K562 (cell line): ENCODE results near the gene TMEM121B. TPM values are rescaled to one million over a fixed set of nuclear protein-coding genes. Genes with fewer than 3 reads are reported as not detected.

Experiments used
- ATAC-seq: fragments of 200-7000 bp; cut with Tn5 transposase; 3 replicates; pipeline ENCODE4 v1.9.1; 2020; ENCODE audit warnings: moderate library complexity
- BruUV-seq: library from RNA; stranded (reverse); fragments of 400-500 nt; replicated peaks from 2 replicates; lab custom pipeline; 2021; lab: Mats Ljungman, UMichigan
- CTCF ChIA-PET: fragments of 300-600 bp; formaldehyde crosslinking; extraction: SDS; loops from one replicate; lab custom pipeline; 2021; ENCODE audit warnings: low intra/inter-chr PET ratio; lab: Yijun Ruan, JAX
- POLR2A ChIA-PET: fragments of 300-600, 350-650 bp; sonication (Branson Sonifier 250); formaldehyde crosslinking; extraction: SDS; loops from one replicate; lab custom pipeline; 2021; ENCODE audit warnings: antibody characterized with exemption, inconsistent platforms; lab: Yijun Ruan, JAX
- DNase-seq, 4 experiments: peaks; one replicate each; pipeline versions ENCODE4 v3.0.0 to v3.0.0-alpha.2; 2011 to 2018; ENCODE audit warnings: low spot score in 3 of 4, mixed read lengths in 3 of 4; ENCODE audit errors: extremely low read depth in 1 of 4
- FAIRE-seq: peaks from 2 replicates; lab custom pipeline; 2011; peaks lifted over from hg19 to GRCh38; lab: Jason Lieb, UNC
- H2AFZ ChIP-seq: 2 replicates; pipeline ENCODE4 v1.6.0; 2011; ENCODE audit warnings: low read depth, low read length, control low read depth, inconsistent platforms
- H3K27ac ChIP-seq: fragments of 200-600 bp; 3 replicates; pipeline ENCODE4 v1.8.0; 2011; ENCODE audit warnings: low read depth, mild to moderate bottlenecking, control low read depth, inconsistent platforms, low read length, moderate library complexity, mixed read lengths; ENCODE audit errors: extremely low read depth
- H3K27me3 ChIP-seq, 2 experiments: fragments of 300-600 bp in 1 of 2; 2 replicates in 1 of 2; 3 replicates in 1 of 2; pipeline versions ENCODE4 v1.6.0 to v1.8.0; 2011; ENCODE audit warnings: inconsistent platforms in 2 of 2, low read length in 2 of 2, mild to moderate bottlenecking in 1 of 2, mixed read lengths in 1 of 2, moderate library complexity in 1 of 2; ENCODE audit not compliant: control insufficient read depth in 2 of 2, insufficient read depth in 2 of 2
- H3K36me3 ChIP-seq: fragments of 300-600 bp; 3 replicates; pipeline ENCODE4 v1.8.0; 2011; ENCODE audit warnings: mild to moderate bottlenecking, low read length, inconsistent platforms; ENCODE audit not compliant: control insufficient read depth, insufficient read depth
- H3K4me1 ChIP-seq, 2 experiments: fragments of 200-600 bp in 1 of 2; replicated peaks in 1 of 2; 2 replicates in 1 of 2; 3 replicates in 1 of 2; pipeline versions ENCODE4 v1.5.1 to v1.8.0; 2011; ENCODE audit warnings: inconsistent platforms in 2 of 2, low read length in 2 of 2, mild to moderate bottlenecking in 1 of 2, mixed read lengths in 1 of 2, moderate library complexity in 1 of 2; ENCODE audit not compliant: control insufficient read depth in 2 of 2, insufficient read depth in 2 of 2
- H3K4me2 ChIP-seq: 2 replicates; pipeline ENCODE4 v1.6.1; 2011; ENCODE audit warnings: low read length, control low read depth, inconsistent platforms, mixed read lengths; ENCODE audit not compliant: insufficient read depth
- H3K4me3 ChIP-seq: fragments of 200-600 bp; sonication (generic), shearing (Covaris generic); 2 replicates; pipeline ENCODE4 v1.5.1; 2016; ENCODE audit warnings: control low read depth, inconsistent platforms
- H3K79me2 ChIP-seq: fragments of 200-600 bp; 3 replicates; pipeline ENCODE4 v1.8.0; 2011; ENCODE audit warnings: low read length, inconsistent platforms; ENCODE audit not compliant: control insufficient read depth, insufficient read depth
- H3K9ac ChIP-seq, 2 experiments: 2 replicates each; pipeline versions ENCODE4 v1.6.0 to v1.6.1; 2011; ENCODE audit warnings: low read depth in 2 of 2, low read length in 2 of 2, control low read depth in 1 of 2, inconsistent platforms in 1 of 2, mild to moderate bottlenecking in 1 of 2, mixed read lengths in 1 of 2; ENCODE audit not compliant: insufficient read depth in 1 of 2
- H3K9me1 ChIP-seq: one replicate; pipeline ENCODE4 v1.6.0; 2011; ENCODE audit warnings: inconsistent platforms, mild to moderate bottlenecking, low read length, moderate library complexity; ENCODE audit not compliant: control insufficient read depth, insufficient read depth
- H3K9me3 ChIP-seq: replicated peaks from 2 replicates; pipeline ENCODE4 v1.5.1; 2011; ENCODE audit warnings: low read depth, low read length, inconsistent platforms; ENCODE audit not compliant: control insufficient read depth, insufficient read depth
- H4K20me1 ChIP-seq: replicated peaks from 2 replicates; pipeline ENCODE4 v1.6.1; 2011; ENCODE audit warnings: low read length, inconsistent platforms, mixed read lengths; ENCODE audit not compliant: control insufficient read depth, insufficient read depth
- CC2D1A ChIP-seq: fragments of 450-650 bp; IDR thresholded peaks from 2 replicates; pipeline ENCODE4 v1.6.1; 2017; ENCODE audit warnings: mild to moderate bottlenecking
- L3MBTL2 ChIP-seq: fragments of 450-650 bp; IDR thresholded peaks from 2 replicates; pipeline ENCODE4 v1.6.1; 2016; ENCODE audit warnings: mild to moderate bottlenecking, moderate library complexity
- NFIC ChIP-seq: fragments of 450-650 bp; IDR thresholded peaks from 2 replicates; pipeline ENCODE4 v1.6.1; 2017; ENCODE audit warnings: mild to moderate bottlenecking, inconsistent platforms
- PHB2 ChIP-seq: fragments of 450-650 bp; IDR thresholded peaks from 2 replicates; pipeline ENCODE4 v1.6.1; 2017; ENCODE audit warnings: low read depth
- ZC3H4 ChIP-seq: sonication (generic); formaldehyde crosslinking; IDR thresholded peaks from 2 replicates; pipeline ENCODE4 v1.9.0; 2021; ENCODE audit warnings: missing genetic modification reagents, borderline replicate concordance
- WGBS: fragments of 100-300 bp; shearing (Covaris generic); methylation state at CpG from one replicate; pipeline ENCODE4 v1.1.6; 2016; ENCODE audit warnings: low coverage, mixed read lengths; ENCODE audit not compliant: insufficient coverage; ENCODE audit errors: missing lambda C conversion rate; 5-methylcytosine and 5-hydroxymethylcytosine counted together
- in situ Hi-C: fragments of 300-500 bp; cut with MboI; formaldehyde crosslinking; loops from 4 replicates; pipeline ENCODE4 v1.15.0; 2018; ENCODE audit warnings: inconsistent platforms, mixed read lengths
- intact Hi-C: fragments of 100-400 bp; cut with micrococcal nuclease; formaldehyde crosslinking; loops from 2 replicates; pipeline ENCODE4 v1.14.2; 2022
- polyA plus RNA-seq, 8 experiments: library from polyadenylated mRNA; depleted of rRNA in 4 of 8; stranded (reverse) in 5 of 8; unstranded in 3 of 8; fragments of >200 nt; fragmentation: Nextera tagmentation in 2 of 8; fragmentation: Illumina TruSeq in 1 of 8; extraction: Ambion mirVana in 2 of 8; extraction: Trizol in 1 of 8; gene quantifications; 2 replicates each; pipeline versions ENCODE4 v1.2.1 to v1.2.3, GENCODE V29; 2011 to 2014; ENCODE audit warnings: inconsistent platforms in 1 of 8, missing spikeins in 1 of 8
- total RNA-seq, 7 experiments: library from RNA; depleted of rRNA in 6 of 7; stranded (reverse); fragments of >200 nt in 6 of 7; fragmentation: Illumina TruSeq in 2 of 7; extraction: Trizol in 2 of 7; gene quantifications; 2 replicates each; pipeline versions ENCODE4 v1.2.1 to v1.2.3, GENCODE V29; 2011 to 2021; ENCODE audit warnings: low replicate concordance in 1 of 7
- TF ChIP-seq, protein P1 (sequence below), 3 experiments: IDR thresholded peaks in 2 of 3; conservative IDR thresholded peaks in 1 of 3; 2 replicates each; pipeline ENCODE4 v1.5.1; 2011 to 2012; ENCODE audit warnings: low read length in 3 of 3, mild to moderate bottlenecking in 3 of 3, control low read depth in 2 of 3, improper control_type of control experiment in 1 of 3, inconsistent platforms in 1 of 3, low read depth in 1 of 3, mixed read lengths in 1 of 3, moderate library complexity in 1 of 3; ENCODE audit not compliant: insufficient read depth in 2 of 3
- TF ChIP-seq, protein P2 (sequence below): sonication (generic); formaldehyde crosslinking; IDR thresholded peaks from 2 replicates; pipeline ENCODE4 v1.8.0; 2023; ENCODE audit warnings: missing genetic modification reagents, mild to moderate bottlenecking, borderline replicate concordance

Gene TMEM121B
- total and polyA plus RNA-seq, 9 of the 15 experiments (the other 6 are each of a cell fraction or from before 2014, with no cell fraction given), result 0.03 to 0.07 (median 0.03) TPM; not detected in 6

DNA sequence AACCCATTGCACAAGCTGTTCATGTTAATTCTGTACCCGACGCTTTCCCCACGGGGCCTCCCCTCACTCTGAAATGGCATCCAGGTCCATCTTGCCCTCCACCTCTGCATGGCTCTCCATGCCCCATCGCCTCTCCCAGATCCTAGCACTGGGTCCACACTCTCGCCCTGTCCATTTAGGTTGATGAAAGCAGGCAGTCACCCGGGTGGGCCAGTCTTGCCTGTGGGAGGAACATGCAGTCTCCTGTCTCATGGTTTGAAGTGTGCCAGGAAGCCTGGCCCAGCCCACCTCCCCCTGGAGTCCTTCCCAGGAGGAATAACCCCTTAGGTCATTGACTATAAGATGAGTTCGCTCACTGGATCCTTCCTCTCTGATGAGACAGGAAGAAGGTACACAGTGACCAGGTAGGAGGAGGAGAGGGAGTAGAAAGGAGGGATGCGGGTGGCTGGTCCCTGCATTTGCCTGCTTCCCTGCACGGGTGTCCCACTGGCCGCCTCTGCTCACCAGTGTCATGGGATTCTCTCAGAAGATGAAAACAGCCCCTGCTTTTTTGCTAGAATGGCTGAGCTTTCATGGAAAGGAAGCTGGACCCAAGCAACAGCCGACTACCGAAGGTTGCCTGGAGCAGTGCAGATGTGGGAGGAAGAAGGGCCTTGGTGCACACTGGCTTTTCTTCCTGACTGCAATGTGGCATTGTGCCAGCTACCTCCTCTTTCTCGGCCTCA, 6.8 kb downstream of the TMEM121B start:
- 3% methylated on average over 13 of the region's 13 CpGs for WGBS
- Histone ChIP-seq H3K27ac (no peak overlapping the region), H3K9me3 (no peaks in the 10 kb centered on the region), H3K4me1 (peaks cover 0 to 5% of the 10 kb centered on the region in 2 experiments; a peak in 1 of 5 replicates), H3K9ac (no peak overlapping the region), H3K4me3 (no peak overlapping the region), H3K36me3 (0 out of 3 replicates have a peak, but pooled peaks cover 4% of the 10 kb centered on the region), H3K4me2 (no peak overlapping the region), H4K20me1 (peaks cover 14% of the 10 kb centered on the region), H2AFZ (no peak overlapping the region), H3K9me1 (no peaks in the 10 kb centered on the region), H3K27me3 (peaks cover 22 to 48% of the 10 kb centered on the region in 2 experiments), H3K79me2 (no peaks in the 10 kb centered on the region)
- ChIA-PET POLR2A (no interaction called here), CTCF (no interaction called here)
- FAIRE-seq (no peak), ATAC-seq (no peak), DNase-seq (no peak)
- in situ Hi-C loops (no loop called here), intact Hi-C loops (no loop called here)
- peak; percentile 40; the same call in 1 of the 2 replicates for TF ChIP-seq NFIC
- TF ChIP-seq L3MBTL2, result no peak
- BruUV-seq, result no TSS peak

DNA sequence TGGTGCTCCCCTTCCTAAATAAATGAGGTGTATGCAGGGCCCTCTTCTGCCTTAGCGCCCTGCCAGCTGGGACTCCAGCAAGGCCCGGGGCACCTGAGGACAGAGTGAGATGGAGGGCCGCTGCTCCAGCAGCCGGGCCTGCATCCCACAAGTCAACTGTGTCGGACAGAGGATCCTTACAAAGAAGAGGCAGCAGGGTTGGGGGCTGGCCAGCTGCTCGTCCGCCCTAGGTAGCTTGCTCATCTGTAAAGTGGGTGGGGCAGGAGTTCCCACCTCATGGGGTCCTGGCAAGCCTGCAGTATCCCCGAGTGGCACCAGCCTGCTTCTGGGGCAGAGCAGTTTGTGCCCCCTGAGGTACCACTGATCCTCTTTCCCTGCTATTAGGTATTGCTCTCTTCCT, 7.6 kb downstream of the TMEM121B start:
- intact Hi-C loops, result no loop called here
- TF ChIP-seq, protein P1, sequence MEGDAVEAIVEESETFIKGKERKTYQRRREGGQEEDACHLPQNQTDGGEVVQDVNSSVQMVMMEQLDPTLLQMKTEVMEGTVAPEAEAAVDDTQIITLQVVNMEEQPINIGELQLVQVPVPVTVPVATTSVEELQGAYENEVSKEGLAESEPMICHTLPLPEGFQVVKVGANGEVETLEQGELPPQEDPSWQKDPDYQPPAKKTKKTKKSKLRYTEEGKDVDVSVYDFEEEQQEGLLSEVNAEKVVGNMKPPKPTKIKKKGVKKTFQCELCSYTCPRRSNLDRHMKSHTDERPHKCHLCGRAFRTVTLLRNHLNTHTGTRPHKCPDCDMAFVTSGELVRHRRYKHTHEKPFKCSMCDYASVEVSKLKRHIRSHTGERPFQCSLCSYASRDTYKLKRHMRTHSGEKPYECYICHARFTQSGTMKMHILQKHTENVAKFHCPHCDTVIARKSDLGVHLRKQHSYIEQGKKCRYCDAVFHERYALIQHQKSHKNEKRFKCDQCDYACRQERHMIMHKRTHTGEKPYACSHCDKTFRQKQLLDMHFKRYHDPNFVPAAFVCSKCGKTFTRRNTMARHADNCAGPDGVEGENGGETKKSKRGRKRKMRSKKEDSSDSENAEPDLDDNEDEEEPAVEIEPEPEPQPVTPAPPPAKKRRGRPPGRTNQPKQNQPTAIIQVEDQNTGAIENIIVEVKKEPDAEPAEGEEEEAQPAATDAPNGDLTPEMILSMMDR (IDR thresholded peaks at IDR 0.05 in 2 of 3, conservative IDR thresholded peaks at IDR 0.05 in 1 of 3; ENCODE audit: insufficient read depth in 2 of 3, low read depth in 1 of 3, low read length in 3 of 3), result no peak
- TF ChIP-seq PHB2 (no peak), ZC3H4 (CRISPR knock-in tag) (no peak), CC2D1A (no peak)
- TF ChIP-seq, protein P2, sequence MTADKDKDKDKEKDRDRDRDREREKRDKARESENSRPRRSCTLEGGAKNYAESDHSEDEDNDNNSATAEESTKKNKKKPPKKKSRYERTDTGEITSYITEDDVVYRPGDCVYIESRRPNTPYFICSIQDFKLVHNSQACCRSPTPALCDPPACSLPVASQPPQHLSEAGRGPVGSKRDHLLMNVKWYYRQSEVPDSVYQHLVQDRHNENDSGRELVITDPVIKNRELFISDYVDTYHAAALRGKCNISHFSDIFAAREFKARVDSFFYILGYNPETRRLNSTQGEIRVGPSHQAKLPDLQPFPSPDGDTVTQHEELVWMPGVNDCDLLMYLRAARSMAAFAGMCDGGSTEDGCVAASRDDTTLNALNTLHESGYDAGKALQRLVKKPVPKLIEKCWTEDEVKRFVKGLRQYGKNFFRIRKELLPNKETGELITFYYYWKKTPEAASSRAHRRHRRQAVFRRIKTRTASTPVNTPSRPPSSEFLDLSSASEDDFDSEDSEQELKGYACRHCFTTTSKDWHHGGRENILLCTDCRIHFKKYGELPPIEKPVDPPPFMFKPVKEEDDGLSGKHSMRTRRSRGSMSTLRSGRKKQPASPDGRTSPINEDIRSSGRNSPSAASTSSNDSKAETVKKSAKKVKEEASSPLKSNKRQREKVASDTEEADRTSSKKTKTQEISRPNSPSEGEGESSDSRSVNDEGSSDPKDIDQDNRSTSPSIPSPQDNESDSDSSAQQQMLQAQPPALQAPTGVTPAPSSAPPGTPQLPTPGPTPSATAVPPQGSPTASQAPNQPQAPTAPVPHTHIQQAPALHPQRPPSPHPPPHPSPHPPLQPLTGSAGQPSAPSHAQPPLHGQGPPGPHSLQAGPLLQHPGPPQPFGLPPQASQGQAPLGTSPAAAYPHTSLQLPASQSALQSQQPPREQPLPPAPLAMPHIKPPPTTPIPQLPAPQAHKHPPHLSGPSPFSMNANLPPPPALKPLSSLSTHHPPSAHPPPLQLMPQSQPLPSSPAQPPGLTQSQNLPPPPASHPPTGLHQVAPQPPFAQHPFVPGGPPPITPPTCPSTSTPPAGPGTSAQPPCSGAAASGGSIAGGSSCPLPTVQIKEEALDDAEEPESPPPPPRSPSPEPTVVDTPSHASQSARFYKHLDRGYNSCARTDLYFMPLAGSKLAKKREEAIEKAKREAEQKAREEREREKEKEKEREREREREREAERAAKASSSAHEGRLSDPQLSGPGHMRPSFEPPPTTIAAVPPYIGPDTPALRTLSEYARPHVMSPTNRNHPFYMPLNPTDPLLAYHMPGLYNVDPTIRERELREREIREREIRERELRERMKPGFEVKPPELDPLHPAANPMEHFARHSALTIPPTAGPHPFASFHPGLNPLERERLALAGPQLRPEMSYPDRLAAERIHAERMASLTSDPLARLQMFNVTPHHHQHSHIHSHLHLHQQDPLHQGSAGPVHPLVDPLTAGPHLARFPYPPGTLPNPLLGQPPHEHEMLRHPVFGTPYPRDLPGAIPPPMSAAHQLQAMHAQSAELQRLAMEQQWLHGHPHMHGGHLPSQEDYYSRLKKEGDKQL (CRISPR knock-in tag), result no peak
- TF ChIP-seq, all 486 proteins: peak for 0
- H3K36me3 ChIP-seq, result peaks cover 4% of the 10 kb centered on the region; the same call in 1 of the 3 replicates
- BruUV-seq, result no TSS peak
- H3K4me2 ChIP-seq, result no peak overlapping the region
- H3K79me2 ChIP-seq, result no peaks in the 10 kb centered on the region
- peaks cover 14% of the 10 kb centered on the region for H4K20me1 ChIP-seq
- no peak for DNase-seq
- H3K9ac ChIP-seq, result peak overlapping the region in 1 of 2 experiments; percentile 40; a peak in 1 of 4 replicates
- H3K4me1 ChIP-seq, result peaks cover 0 to 4% of the 10 kb centered on the region in 2 experiments; a peak in 1 of 5 replicates
- WGBS, result 3% methylated on average over 8 of the region's 8 CpGs
- no peak overlapping the region for H3K4me3 ChIP-seq
- FAIRE-seq, result no peak
- ChIA-PET POLR2A (no interaction called here), CTCF (no interaction called here)
- H3K9me3 ChIP-seq, result no peaks in the 10 kb centered on the region
- peaks cover 22 to 43% of the 10 kb centered on the region in 2 experiments for H3K27me3 ChIP-seq
- in situ Hi-C loops, result no loop called here
- H3K9me1 ChIP-seq, result no peaks in the 10 kb centered on the region
- no peak overlapping the region for H2AFZ ChIP-seq
- ATAC-seq, result no peak
- H3K27ac ChIP-seq, result no peak overlapping the region
